Lower lobe of right lung (tissue), 2 donors: ENCODE data around the gene SDC3. TPM values are rescaled to one million over a fixed set of nuclear protein-coding genes. Genes with fewer than 3 reads are reported as not detected.
"Not testable (repeated sequence)": the region's sequence is repeated elsewhere in the genome, so short reads cannot be mapped to it uniquely, and the experiment has no call there.

Experiments used
- ATAC-seq, 2 donors: fragments of 200-7000 bp; cut with Tn5 transposase; one replicate each; pipeline ENCODE4 v1.9.1; 2020 to 2022; ENCODE audit warnings: mild to moderate bottlenecking in 2 of 2, moderate library complexity in 2 of 2
- DNase-seq: peaks from one replicate; pipeline ENCODE4 v3.0.0-alpha.2; 2020
- H3K27ac ChIP-seq: fragments of 200-600 bp; one replicate; pipeline ENCODE4 v1.8.0; 2022
- H3K27me3 ChIP-seq: fragments of 200-600 bp; one replicate; pipeline ENCODE4 v1.8.0; 2022; ENCODE audit warnings: low read depth
- H3K36me3 ChIP-seq: fragments of 200-600 bp; one replicate; pipeline ENCODE4 v1.8.0; 2022; ENCODE audit warnings: mild to moderate bottlenecking
- H3K4me1 ChIP-seq: fragments of 200-600 bp; one replicate; pipeline ENCODE4 v1.8.0; 2022
- H3K4me3 ChIP-seq: fragments of 200-600 bp; one replicate; pipeline ENCODE4 v1.8.0; 2022; ENCODE audit warnings: mild to moderate bottlenecking
- H3K9me3 ChIP-seq: fragments of 200-600 bp; one replicate; pipeline ENCODE4 v1.8.0; 2022
- CTCF ChIP-seq: fragments of 200-600 bp; IDR thresholded peaks from one replicate; pipeline ENCODE4 v1.8.0; 2022; ENCODE audit warnings: antibody characterized with exemption, mild to moderate bottlenecking
- intact Hi-C: fragments of 100-400 bp; cut with DNase I; formaldehyde crosslinking; loops from one replicate; pipeline ENCODE4 v1.11.0; 2022
- total RNA-seq: library from RNA; stranded (reverse); fragmentation: NEBNext Ultra II Directional; extraction: Animal tissue kit (Norgen Biotek cat#: 25700); gene quantifications from one replicate; pipeline ENCODE4 v1.2.1, GENCODE V29; 2021
- donor health status: DM: no; HTN: yes; CAD: no; lungs with severe emphysema.

The SDC3 gene
- total RNA-seq, 1 donor from 2014 or later, result 43.5 TPM

DNA sequence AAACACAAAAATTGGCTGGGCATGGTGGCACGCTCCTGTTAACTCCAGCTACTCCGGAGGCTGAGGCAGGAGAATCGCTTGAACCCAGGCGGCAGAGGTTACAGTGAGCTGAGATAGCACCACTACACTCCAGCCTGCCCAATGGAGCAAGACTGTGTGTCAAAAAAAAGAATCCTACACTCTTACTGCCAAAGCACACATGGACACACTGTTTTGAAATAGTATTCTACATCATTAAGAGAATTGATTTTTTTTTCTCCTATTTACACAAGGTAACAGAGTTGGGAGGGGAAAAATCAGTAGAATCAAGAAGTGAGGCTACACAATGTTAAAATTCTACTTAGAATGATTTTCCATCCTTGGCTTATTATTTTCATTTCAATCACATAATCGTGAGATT lies 42.1 kb upstream of the SDC3 start:
- Histone ChIP-seq H3K27ac (no peak overlapping the region), H3K9me3 (no peaks in the 10 kb centered on the region), H3K36me3 (peaks cover 86% of the 10 kb centered on the region), H3K4me1 (no peaks in the 10 kb centered on the region), H3K4me3 (no peak overlapping the region), H3K27me3 (no peaks in the 10 kb centered on the region)
- ATAC-seq, result no peak
- intact Hi-C loops, result no loop called here
- DNase-seq, result no peak
- no peak for TF ChIP-seq CTCF

DNA sequence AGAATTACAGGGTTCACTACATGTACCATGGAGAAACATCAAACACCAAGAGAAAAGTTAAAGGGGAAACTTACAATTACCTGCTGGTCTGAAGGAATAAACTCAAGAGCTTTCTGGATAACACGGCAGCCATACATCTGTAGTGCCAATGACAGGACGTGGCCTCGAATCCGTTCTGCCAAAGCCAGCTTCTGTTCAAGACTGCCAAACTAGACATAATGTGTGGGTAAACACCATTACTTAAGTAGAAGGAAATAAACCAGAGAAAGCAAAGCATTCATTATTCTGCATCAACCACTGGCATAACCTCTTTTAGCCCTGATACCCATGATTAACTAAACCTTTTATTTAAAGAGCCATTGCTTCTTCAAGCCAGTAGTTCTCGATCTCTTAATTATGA lies 41.5 kb upstream of the SDC3 start:
- Histone ChIP-seq H3K9me3 (no peaks in the 10 kb centered on the region), H3K4me1 (no peaks in the 10 kb centered on the region), H3K27me3 (no peaks in the 10 kb centered on the region), H3K4me3 (no peak overlapping the region), H3K27ac (no peak overlapping the region), H3K36me3 (peaks cover 93% of the 10 kb centered on the region)
- intact Hi-C loops, result no loop called here
- no peak for TF ChIP-seq CTCF
- DNase-seq (no peak), ATAC-seq (no peak)

- DNase-seq, H3K9me3 ChIP-seq, H3K4me3 ChIP-seq, H3K4me1 ChIP-seq, intact Hi-C loops, H3K27me3 ChIP-seq, H3K27ac ChIP-seq: not testable (repeated sequence)
- peaks cover 93% of the 10 kb centered on the region for H3K36me3 ChIP-seq
- ATAC-seq, result peak in 1 of 2 donors; percentile 23
Measured at GRCh38 chr1:30949487-30949838, 40.9 kb upstream of the SDC3 start.

DNA sequence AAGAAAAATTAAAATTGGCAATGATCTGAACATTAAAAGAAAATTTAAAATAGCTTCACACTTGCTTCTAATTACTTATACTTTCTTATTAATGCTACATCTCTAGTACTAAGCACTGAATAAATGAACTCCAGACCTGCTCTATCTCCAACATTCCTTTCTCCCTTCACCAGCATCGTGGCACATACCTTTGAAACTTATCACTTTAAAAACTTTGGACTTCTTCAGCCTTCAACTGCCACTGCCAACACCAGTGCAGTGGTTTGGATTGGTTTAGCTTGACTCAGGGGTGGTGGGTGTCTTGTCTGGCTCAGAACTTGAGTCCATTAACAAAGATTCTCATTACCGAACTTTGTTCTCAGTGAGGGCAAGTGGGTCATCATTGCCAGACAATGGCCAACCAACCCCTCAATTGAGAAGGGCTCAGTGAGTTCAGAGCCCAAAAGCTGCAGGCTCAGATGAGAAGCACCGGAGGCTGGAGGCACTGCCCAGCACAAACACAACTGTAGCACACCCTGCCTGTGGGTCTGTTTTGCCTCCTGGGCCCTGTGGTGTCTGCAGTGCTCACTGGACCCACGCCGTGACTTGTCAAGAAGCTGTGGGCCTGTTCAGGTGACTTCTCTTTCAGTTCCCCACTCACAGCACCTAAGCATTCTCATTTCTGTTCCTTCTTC lies 40.4 kb upstream of the SDC3 start:
- intact Hi-C loops, H3K27me3 ChIP-seq: not testable (repeated sequence)
- peak in 1 of 2 donors; percentile 23 for ATAC-seq

DNA sequence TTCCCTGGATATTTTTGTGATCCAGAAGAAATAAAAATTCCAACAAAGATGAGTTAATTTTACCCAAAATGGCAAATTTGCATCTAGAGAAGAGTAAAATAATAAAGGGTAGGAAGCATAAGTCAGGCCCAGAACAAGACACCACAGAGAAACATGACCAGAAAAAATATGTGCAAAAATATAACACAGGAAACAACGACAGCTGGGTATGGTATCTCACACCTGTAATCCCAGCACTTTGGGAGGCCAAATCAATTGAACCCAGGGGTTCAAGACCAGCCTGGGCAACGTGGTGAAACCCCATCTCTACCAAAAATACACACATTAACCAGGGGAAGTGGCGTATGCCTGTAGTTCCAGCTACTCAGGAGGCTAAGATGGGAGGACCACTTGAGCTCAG lies 39.7 kb upstream of the SDC3 start:
- TF ChIP-seq CTCF, result no peak
- Histone ChIP-seq H3K4me3 (no peak overlapping the region), H3K36me3 (peaks cover 93% of the 10 kb centered on the region), H3K4me1 (no peaks in the 10 kb centered on the region), H3K9me3 (no peaks in the 10 kb centered on the region), H3K27me3 (no peaks in the 10 kb centered on the region), H3K27ac (no peak overlapping the region)
- no peak for DNase-seq
- intact Hi-C loops, result no loop called here
- ATAC-seq, result no peak

More for the DNA sequence above, 40.4 kb upstream of the SDC3 start:
- not testable (repeated sequence) for H3K4me3 ChIP-seq, H3K9me3 ChIP-seq, H3K27ac ChIP-seq, DNase-seq, H3K4me1 ChIP-seq
- peaks cover 93% of the 10 kb centered on the region for H3K36me3 ChIP-seq

DNA sequence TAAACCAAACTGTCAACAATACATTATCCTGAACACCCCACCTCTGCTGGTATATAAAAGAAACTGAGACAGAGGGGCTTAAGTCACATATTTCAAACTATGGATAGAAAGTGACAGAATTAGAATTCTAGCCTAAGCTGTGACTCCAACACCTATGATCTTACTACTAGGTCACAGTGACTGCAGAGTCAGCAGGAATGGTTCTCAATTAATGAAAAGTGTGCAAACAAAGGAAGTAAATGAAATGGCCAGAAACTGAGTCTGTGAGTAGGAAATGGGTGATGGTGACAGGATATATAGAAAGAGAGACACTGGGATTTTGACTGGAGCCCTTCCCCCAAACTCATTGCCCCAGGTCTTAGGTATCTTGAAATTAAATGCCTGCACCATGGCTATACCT lies 38.7 kb upstream of the SDC3 start:
- TF ChIP-seq CTCF, result no peak
- peaks cover 95% of the 10 kb centered on the region for H3K36me3 ChIP-seq
- intact Hi-C loops, result no loop called here

More for the DNA sequence above, 38.7 kb upstream of the SDC3 start:
- Histone ChIP-seq H3K27ac (no peak overlapping the region), H3K9me3 (no peaks in the 10 kb centered on the region), H3K4me3 (no peak overlapping the region), H3K4me1 (no peaks in the 10 kb centered on the region), H3K27me3 (no peaks in the 10 kb centered on the region)
- no peak for ATAC-seq
- no peak for DNase-seq
